Dendritic cell treated with granulocyte-macrophage colony-stimulating factor and Interleukin-4, amounts not matched to agents 40 ng/mL and 50 ng/mL, for 4 days (primary cell): ENCODE results near the gene DAAM1.

Source experiments
- H3K27ac Mint-ChIP-seq: one replicate; pipeline ENCODE4 v1.8.0; 2022; ENCODE audit warnings: mild to moderate bottlenecking, mixed read lengths
- H3K27me3 Mint-ChIP-seq: one replicate; pipeline ENCODE4 v1.8.0; 2022; ENCODE audit warnings: mild to moderate bottlenecking, mixed read lengths
- H3K36me3 Mint-ChIP-seq: one replicate; pipeline ENCODE4 v1.8.0; 2022; ENCODE audit warnings: low read depth, mixed read lengths
- H3K4me1 Mint-ChIP-seq: one replicate; pipeline ENCODE4 v1.8.0; 2022; ENCODE audit warnings: low read depth, mixed read lengths
- H3K4me3 Mint-ChIP-seq: one replicate; pipeline ENCODE4 v1.8.0; 2022; ENCODE audit warnings: mild to moderate bottlenecking, moderate library complexity, mixed read lengths
- H3K9me3 Mint-ChIP-seq: one replicate; pipeline ENCODE4 v1.8.0; 2022; ENCODE audit warnings: mixed read lengths
- intact Hi-C: fragments of 100-400 bp; cut with micrococcal nuclease; formaldehyde crosslinking; loops from one replicate; pipeline ENCODE4 v1.15.0; 2022

The DAAM1 gene

DNA sequence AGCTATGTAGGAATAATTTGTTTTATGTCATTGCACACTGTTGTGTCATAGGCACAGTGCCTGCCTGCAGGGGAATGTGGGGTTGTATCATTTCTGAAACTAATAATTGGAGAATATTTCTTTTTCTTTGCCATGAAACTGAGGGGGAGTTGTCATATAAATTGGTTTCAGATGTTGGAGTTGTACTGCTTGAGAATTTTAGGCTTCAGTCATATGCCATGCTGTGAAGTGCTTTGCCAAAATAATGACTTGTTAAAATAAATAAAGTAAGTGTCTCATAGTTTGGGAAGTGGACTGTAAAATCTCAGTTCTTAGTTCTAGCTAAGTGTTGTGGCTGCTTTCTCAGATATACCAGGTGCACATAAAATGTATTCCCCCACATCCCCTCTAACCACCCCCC, 116.8 kb downstream of the DAAM1 start:
- Mint-ChIP-seq H3K27me3 (no peaks in the 10 kb centered on the region), H3K4me3 (no peak overlapping the region), H3K4me1 (peaks cover 7% of the 10 kb centered on the region), H3K27ac (no peak overlapping the region), H3K36me3 (no peaks in the 10 kb centered on the region), H3K9me3 (no peaks in the 10 kb centered on the region)
- intact Hi-C loops: no loop called here

DNA sequence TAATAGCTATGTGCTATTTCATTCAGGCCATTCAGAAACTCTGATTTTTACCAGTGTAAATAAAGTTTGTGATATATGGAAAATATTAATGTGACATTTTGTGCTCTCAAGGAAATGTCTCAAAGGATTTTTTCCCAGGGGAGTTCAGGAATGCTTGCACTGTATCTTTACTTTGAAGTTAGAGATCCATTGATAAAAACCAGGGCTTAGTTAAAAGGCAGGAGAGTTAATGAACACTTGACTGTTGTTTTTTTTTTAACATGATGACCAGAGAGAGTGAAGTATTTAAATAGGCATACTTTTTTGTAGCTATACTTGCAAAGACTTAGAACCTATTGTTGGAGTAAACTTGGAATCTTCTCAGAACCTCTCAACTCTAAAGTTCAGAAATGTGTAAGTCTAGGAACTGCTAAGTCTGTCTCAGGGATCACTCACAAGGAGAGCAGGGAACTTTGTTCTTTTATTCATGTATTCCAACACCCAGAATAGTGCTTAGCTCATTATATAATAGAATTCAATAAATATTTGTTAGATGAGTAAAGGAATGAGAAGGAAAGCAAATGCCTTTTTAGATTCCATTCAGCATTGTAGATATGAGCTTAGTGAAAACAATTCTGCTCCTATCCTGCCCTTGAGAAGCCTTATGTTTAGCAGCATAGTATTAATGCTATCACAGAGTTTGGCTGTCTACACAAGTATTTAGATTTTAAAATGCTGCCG, 117.5 kb downstream of the DAAM1 start:
- Mint-ChIP-seq H3K4me3 (no peak overlapping the region), H3K36me3 (no peaks in the 10 kb centered on the region), H3K4me1 (peaks cover 7% of the 10 kb centered on the region), H3K9me3 (no peaks in the 10 kb centered on the region), H3K27me3 (no peaks in the 10 kb centered on the region), H3K27ac (no peak overlapping the region)
- intact Hi-C loops: no loop called here

DNA sequence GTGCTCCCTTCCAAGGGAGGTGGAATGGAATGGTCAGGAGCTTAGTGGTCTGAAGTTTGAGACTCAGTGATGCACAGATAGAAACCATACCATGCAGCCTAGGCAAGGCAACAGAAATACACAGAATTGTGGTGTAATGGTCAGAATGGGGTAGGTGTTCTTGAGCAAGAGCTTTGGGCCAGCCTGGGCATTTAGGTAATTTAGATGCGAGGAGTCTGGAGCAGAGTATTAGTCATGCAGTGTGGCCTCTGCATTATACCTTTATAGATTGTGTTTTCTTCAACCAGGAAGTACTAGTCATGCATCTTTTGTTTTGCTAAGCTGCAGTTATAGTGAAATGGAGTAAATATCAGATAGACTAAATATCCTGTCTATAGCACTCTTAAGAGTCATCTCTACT, 118.3 kb downstream of the DAAM1 start:
- intact Hi-C loops: no loop called here
- Mint-ChIP-seq H3K27ac (no peak overlapping the region), H3K4me3 (no peak overlapping the region), H3K4me1 (no peaks in the 10 kb centered on the region), H3K27me3 (no peaks in the 10 kb centered on the region), H3K9me3 (no peaks in the 10 kb centered on the region), H3K36me3 (no peaks in the 10 kb centered on the region)

DNA sequence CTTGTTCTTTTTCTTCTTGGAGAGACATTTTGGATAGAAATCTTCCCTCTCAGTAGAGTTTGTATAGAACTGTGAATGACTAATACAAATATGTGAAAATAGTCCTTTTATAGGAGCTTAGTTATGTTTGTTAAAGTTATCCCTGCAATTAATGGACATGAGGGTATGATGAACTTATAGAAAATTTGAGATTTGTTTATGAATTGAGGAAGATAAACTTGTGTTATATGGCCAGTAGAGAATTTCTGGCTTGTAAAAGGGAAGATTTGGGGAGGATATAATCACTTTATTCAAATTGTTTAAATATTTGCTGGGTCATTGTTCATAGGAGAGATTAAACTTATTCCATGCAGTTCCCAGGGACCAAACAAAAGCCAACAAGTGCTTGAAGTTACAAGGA, 119.6 kb downstream of the DAAM1 start:
- Mint-ChIP-seq H3K27me3 (no peaks in the 10 kb centered on the region), H3K36me3 (no peaks in the 10 kb centered on the region), H3K9me3 (no peaks in the 10 kb centered on the region), H3K27ac (no peak overlapping the region), H3K4me1 (no peaks in the 10 kb centered on the region), H3K4me3 (no peak overlapping the region)
- intact Hi-C loops: no loop called here

DNA sequence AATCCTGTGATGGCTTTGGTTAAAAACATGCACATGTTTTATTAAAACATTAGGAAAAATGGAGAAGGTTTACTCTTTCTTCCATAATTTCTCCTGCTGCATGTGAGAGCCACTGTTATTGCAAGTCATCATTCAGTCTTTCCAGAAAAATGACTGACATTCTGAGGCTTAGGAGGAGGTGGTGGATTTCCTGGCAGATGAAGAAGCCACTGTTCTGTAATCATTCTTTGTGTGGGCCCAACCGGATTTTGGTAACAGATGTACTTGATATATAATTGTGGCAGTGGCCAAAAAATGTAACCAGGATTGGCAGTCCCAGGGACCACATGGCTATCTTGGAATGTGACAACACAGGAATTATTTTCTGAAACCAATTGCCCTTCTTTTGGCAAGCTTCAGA, 120.2 kb downstream of the DAAM1 start:
- Mint-ChIP-seq H3K4me1 (no peaks in the 10 kb centered on the region), H3K27me3 (no peaks in the 10 kb centered on the region), H3K27ac (no peak overlapping the region), H3K4me3 (no peak overlapping the region), H3K9me3 (no peaks in the 10 kb centered on the region), H3K36me3 (no peaks in the 10 kb centered on the region)
- intact Hi-C loops: no loop called here

DNA sequence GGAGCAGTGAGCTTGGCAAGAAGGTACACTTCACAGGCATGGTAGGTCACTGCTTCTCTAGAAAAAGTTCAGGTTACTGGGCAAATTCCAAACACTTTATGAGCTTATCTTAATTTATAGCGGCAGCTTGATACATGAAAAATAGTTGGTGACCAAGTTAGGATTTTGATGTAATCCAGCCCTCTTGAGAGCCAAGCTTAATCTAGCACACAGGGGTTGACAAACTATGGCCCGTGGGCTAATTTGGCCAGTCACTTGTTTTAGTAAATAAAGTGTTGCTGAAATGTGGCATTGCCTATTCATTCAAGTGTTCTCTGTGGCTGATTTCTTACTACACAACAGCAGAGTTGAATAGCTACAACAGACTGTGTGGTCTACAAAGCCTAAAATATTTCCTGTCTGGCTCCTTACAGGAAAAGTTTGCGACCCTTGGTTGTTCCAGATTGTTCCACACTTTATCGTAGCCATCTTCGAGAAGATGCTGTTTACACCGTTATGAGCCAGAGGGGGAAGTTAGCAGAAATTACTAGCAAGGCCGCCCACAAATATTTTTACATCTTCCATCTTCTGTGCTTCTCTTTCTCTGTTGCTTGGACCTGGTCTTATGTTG, 120.9 kb downstream of the DAAM1 start:
- Mint-ChIP-seq H3K4me3 (no peak overlapping the region), H3K4me1 (no peaks in the 10 kb centered on the region)
- intact Hi-C loops: no loop called here

DNA sequence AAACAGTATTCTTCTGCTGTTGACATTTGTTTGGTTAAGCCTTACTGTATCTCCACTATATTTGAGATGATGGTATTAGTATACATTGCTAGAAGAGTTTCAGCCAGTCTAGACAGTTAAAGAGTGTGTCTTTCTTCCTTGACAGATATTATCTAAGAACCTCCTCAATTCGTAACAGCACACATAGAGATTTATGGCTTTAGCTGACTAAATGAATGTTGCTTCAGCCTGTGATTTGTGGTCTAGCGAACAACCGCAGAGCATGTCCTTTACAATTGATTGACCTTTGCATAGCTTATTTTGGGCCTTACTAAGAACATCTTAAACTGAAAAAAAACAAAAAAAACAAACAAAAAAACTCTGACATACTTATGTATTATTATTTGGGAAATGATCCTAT, 122.2 kb downstream of the DAAM1 start:
- H3K4me1 Mint-ChIP-seq: no peaks in the 10 kb centered on the region
- H3K9me3 Mint-ChIP-seq: no peaks in the 10 kb centered on the region
- H3K36me3 Mint-ChIP-seq: no peaks in the 10 kb centered on the region
- no peak overlapping the region for H3K4me3 Mint-ChIP-seq
- H3K27me3 Mint-ChIP-seq: no peaks in the 10 kb centered on the region
- H3K27ac Mint-ChIP-seq: no peak overlapping the region
- intact Hi-C loops: no loop called here

More for the DNA sequence above, 120.9 kb downstream of the DAAM1 start:
- Mint-ChIP-seq H3K27ac (no peak overlapping the region), H3K9me3 (no peaks in the 10 kb centered on the region), H3K36me3 (no peaks in the 10 kb centered on the region), H3K27me3 (no peaks in the 10 kb centered on the region)

DNA sequence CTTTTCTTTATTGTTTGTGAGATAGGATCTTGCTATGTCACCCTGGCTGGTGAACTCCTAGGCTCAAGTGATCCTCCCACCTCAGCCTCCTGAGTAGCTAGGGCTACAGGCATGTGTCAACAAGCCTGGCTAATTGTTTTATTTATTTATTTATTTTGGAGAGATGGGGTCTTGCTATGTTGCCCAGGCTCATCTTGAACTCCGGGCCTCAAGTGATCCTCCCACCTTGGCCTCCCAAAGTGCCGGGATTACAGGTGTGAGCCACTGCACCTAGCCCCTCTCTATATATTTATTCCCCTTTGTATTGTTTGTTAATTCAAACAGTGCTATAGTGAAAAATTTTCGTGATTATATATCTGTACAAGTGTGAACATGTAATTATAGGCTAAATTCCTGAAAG, 123.3 kb downstream of the DAAM1 start:
- Mint-ChIP-seq H3K9me3 (no peaks in the 10 kb centered on the region), H3K36me3 (no peaks in the 10 kb centered on the region), H3K27ac (no peak overlapping the region), H3K27me3 (no peaks in the 10 kb centered on the region), H3K4me1 (peaks cover 1% of the 10 kb centered on the region), H3K4me3 (no peak overlapping the region)
- intact Hi-C loops: no loop called here

DNA sequence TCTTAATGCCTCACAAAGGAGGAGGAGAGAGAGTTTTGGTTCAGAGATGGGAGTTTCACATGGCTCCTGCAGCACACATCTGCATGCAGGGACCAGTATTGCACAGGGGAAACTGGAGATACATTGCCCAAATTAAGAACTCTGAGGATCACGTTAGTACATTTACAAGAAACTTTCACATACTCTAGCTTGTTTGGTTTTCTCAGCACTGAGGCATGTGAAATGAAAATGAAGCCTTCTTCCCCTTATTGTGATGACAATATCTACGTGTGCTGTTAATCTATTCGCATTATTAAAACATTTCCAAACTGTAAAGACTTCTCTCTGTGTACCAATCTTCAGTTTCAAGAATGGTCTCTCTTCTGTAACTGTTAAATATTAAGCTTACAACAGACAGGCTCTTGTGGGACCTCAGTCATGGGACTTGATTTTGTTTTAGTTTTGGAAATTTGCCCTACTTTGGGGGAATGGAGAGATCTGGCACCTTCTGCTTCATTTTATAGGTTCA, 124.7 kb downstream of the DAAM1 start:
- no peaks in the 10 kb centered on the region for H3K27me3 Mint-ChIP-seq
- peaks cover 5% of the 10 kb centered on the region for H3K4me1 Mint-ChIP-seq
- H3K27ac Mint-ChIP-seq: no peak overlapping the region

DNA sequence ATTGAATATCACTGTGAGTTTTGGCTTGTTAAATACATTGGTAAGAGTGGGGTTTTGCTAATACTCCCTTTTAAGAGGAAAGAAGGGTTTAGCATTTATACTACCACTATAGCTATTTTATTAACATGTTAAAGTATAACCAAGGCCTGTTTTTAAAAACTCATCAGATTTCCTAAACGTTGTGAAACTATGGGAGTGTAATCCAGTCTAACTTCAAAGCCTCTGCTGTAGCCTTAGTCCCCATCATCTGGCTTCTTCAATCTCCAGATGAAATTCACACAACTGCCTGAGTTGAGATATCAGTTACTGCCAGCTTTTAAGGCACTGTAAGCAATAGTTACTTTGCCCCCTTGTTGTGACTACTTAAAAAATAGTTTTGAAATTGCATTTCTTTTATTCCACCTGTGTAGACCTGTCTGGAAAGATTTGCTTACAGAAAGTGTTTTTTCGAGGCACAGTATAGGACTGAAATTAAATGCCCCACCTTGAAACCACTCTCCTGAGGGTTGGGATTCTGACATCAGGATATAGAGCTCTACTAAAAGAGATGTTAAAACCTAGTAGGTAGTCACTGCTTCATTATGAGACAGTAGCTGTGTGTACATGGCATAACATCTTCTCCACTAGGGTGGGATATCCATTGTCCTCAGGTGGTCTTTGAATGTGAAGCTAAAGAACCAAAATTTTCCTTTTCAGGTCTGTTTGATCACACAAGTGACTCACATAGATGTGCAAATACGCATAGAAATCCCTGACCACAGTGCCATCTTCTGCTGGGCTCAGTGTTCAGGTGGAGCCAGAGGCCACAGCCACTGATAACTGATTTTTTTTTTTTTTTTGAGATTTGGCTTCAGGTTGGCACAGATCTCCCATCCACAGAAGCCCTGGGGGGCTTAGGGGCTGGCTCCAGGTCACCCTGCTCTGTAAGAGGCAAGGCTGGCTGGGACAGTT, 125.5 kb downstream of the DAAM1 start:
- intact Hi-C loops: no loop called here
- no peak overlapping the region for H3K4me3 Mint-ChIP-seq
- no peak overlapping the region for H3K27ac Mint-ChIP-seq
- peaks cover 5% of the 10 kb centered on the region for H3K4me1 Mint-ChIP-seq
- no peaks in the 10 kb centered on the region for H3K36me3 Mint-ChIP-seq
- no peaks in the 10 kb centered on the region for H3K27me3 Mint-ChIP-seq
- H3K9me3 Mint-ChIP-seq: no peaks in the 10 kb centered on the region

More for the DNA sequence above, 124.7 kb downstream of the DAAM1 start:
- no peak overlapping the region for H3K4me3 Mint-ChIP-seq
- H3K9me3 Mint-ChIP-seq: no peaks in the 10 kb centered on the region
- H3K36me3 Mint-ChIP-seq: no peaks in the 10 kb centered on the region
- intact Hi-C loops: no loop called here

DNA sequence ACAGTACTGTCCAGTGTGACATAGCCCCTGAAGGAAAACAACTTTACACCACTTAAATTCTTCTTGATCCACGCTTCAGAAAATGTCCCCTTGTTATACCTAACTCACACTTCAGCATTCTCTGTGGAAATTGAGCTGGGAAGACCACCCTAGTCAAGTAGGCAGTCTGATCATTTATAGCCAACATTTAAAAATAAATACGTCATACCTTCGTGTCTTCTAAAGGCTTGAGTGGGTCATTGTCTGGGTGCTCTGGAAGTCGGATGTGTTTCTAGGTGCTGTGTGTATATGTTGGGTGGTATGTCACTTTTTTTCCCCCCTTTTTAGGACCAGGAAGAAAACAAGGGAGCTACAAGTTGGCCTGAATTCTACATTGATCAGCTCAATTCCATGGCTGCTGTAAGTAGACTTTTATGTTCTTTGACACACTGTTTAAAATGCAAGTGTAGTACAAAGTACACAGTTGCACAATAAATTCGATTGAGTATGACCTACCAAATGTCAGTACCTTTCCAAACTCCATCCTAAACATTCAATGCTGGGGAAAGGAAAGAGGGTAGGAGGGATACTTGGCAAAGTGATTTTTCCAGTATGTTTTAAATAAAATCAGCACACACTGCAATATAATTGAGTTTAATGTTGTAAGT, 126.6 kb downstream of the DAAM1 start:
- H3K27me3 Mint-ChIP-seq: no peaks in the 10 kb centered on the region
- H3K4me3 Mint-ChIP-seq: no peak overlapping the region
- no peak overlapping the region for H3K27ac Mint-ChIP-seq
- H3K4me1 Mint-ChIP-seq: peaks cover 10% of the 10 kb centered on the region
- H3K36me3 Mint-ChIP-seq: no peaks in the 10 kb centered on the region
- H3K9me3 Mint-ChIP-seq: no peaks in the 10 kb centered on the region
- intact Hi-C loops: no loop called here

DNA sequence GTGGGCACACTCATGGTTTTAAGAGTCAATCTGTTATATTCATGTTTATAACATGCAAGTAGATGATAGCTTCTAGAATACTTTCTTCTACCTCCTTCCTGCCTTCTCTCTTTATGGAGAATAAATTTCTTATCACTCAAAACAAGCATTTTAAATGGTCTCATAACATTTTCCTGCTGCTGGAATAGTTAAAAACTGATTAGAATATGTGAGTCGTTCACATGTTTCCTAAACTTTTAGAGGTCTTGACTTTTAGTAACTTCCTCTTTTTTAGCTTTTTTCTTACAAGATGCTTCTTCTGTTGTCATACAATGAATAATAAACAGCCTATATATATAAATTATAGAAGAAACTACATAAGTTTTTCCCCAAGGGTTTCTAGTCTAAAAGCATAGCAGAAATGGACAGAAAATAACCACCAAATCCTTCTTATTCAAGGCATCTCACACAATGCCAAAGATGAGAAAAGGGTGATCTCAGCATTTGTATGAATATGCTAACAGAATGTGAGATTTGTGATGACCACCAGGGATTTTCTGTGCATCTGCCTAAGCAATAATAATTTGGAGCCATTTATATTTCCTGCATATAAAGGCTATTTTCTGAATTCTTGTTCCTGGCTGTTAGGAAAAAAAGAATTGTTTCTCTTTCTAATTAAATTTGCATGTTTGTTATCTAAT, 127.8 kb downstream of the DAAM1 start:
- Mint-ChIP-seq H3K27me3 (no peaks in the 10 kb centered on the region), H3K4me1 (peaks cover 21% of the 10 kb centered on the region), H3K9me3 (no peaks in the 10 kb centered on the region), H3K4me3 (no peak overlapping the region), H3K27ac (no peak overlapping the region), H3K36me3 (no peaks in the 10 kb centered on the region)
- intact Hi-C loops: no loop called here

DNA sequence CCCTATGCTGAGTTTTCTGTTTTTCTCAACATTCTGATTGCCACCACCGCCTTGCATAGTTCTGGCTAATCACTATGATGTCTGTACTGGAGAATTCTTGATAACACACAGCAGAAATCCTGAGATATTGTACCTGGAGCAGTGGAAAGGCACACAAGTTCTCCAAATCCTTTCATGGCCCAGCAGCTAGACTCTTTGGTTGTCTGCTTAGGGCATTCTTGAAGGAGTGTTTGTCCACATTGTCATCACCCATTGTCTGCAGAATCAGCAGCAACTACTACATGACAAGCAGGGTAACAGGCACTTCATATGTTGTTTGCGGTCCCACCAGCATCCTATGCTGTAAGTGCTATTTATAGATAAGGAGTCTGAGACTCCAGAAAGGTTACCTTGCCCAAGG, 128.9 kb downstream of the DAAM1 start:
- Mint-ChIP-seq H3K27me3 (no peaks in the 10 kb centered on the region), H3K4me1 (peaks cover 24% of the 10 kb centered on the region), H3K36me3 (no peaks in the 10 kb centered on the region), H3K4me3 (no peak overlapping the region), H3K9me3 (no peaks in the 10 kb centered on the region), H3K27ac (no peak overlapping the region)
- intact Hi-C loops: no loop called here
